A673 (cell line): ENCODE measurements around the gene ZFYVE9. TPM values are rescaled to one million over a fixed set of nuclear protein-coding genes. Genes with fewer than 3 reads are reported as not detected.

Source experiments
- BruUV-seq: library from RNA; stranded (reverse); fragments of 400-500 nt; replicated peaks from 2 replicates; lab custom pipeline; 2021; lab: Mats Ljungman, UMichigan
- CTCF ChIA-PET: fragments of 300-600 bp; sonication (Branson Sonifier 250); formaldehyde crosslinking; loops from one replicate; lab custom pipeline; 2022; ENCODE audit warnings: antibody characterized with exemption; lab: Charles Lee
- POLR2A ChIA-PET: fragments of 300-600 bp; sonication (Branson Sonifier 250); formaldehyde crosslinking; loops from one replicate; lab custom pipeline; 2022; ENCODE audit warnings: antibody characterized with exemption; ENCODE audit not compliant: low non-redundant PET; lab: Charles Lee
- DNase-seq: peaks from one replicate; pipeline ENCODE4 v3.0.0-alpha.2; 2015; ENCODE audit warnings: low spot score
- H3K27ac ChIP-seq: fragments of 200-600 bp; sonication (generic); 2 replicates; pipeline ENCODE4 v1.5.1; 2016; ENCODE audit warnings: mixed run types, low read depth, mild to moderate bottlenecking, mixed read lengths, antibody characterized with exemption, low read length; ENCODE audit not compliant: poor library complexity, severe bottlenecking
- H3K27me3 ChIP-seq: fragments of 200-600 bp; sonication (generic); replicated peaks from 2 replicates; pipeline ENCODE4 v1.6.1; 2017; ENCODE audit warnings: mixed run types, low read depth, mild to moderate bottlenecking, mixed read lengths, antibody characterized with exemption, low read length; ENCODE audit not compliant: insufficient read depth, poor library complexity
- H3K36me3 ChIP-seq: fragments of 200-600 bp; sonication (generic); 2 replicates; pipeline ENCODE4 v1.6.1; 2016; ENCODE audit warnings: mixed run types, mild to moderate bottlenecking, mixed read lengths, antibody characterized with exemption, low read length; ENCODE audit not compliant: insufficient read depth, poor library complexity, severe bottlenecking
- H3K4me1 ChIP-seq: fragments of 200-600 bp; sonication (generic); 2 replicates; pipeline ENCODE4 v1.6.1; 2017; ENCODE audit warnings: mixed run types, mild to moderate bottlenecking, mixed read lengths, antibody characterized with exemption, low read length; ENCODE audit not compliant: insufficient read depth, poor library complexity, severe bottlenecking
- H3K4me3 ChIP-seq: fragments of 200-600 bp; sonication (generic); 2 replicates; pipeline ENCODE4 v1.5.1; 2016; ENCODE audit warnings: low read depth, mixed run types, mild to moderate bottlenecking, mixed read lengths, low read length; ENCODE audit not compliant: poor library complexity, severe bottlenecking
- H3K9me3 ChIP-seq: fragments of 200-600 bp; sonication (generic); 2 replicates; pipeline ENCODE4 v1.6.1; 2016; ENCODE audit warnings: mixed run types, low read depth, mild to moderate bottlenecking, mixed read lengths, antibody characterized with exemption, low read length; ENCODE audit not compliant: poor library complexity, severe bottlenecking
- CTCF ChIP-seq: fragments of 300-800, 200-600 bp; sonication (generic); conservative IDR thresholded peaks from 2 replicates; pipeline ENCODE4 v1.5.1; 2017; ENCODE audit warnings: low read depth, mild to moderate bottlenecking, antibody characterized with exemption, low read length, moderate library complexity, mixed read lengths
- EZH2 ChIP-seq: fragments of 200-600 bp; sonication (generic); IDR thresholded peaks from 2 replicates; pipeline ENCODE4 v1.6.1; 2017; ENCODE audit warnings: borderline replicate concordance, low read depth, mild to moderate bottlenecking, mixed read lengths, antibody characterized with exemption, low read length; ENCODE audit not compliant: poor library complexity, severe bottlenecking
- intact Hi-C: fragments of 100-400 bp; cut with micrococcal nuclease; formaldehyde crosslinking; loops from one replicate; pipeline ENCODE4 v1.10.0; 2022; ENCODE audit not compliant: unreplicated experiment
- total RNA-seq: library from RNA; stranded (reverse); gene quantifications from 2 replicates; pipeline ENCODE4 v1.2.3, GENCODE V29; 2021

The ZFYVE9 gene
- total RNA-seq, 1 experiment from 2014 or later = 19.6 TPM

GRCh38 chr1:52365071-52365745, 223.3 kb downstream of the ZFYVE9 start:
- Histone ChIP-seq H3K27ac (peak overlapping the region; percentile 91), H3K4me3 (peak overlapping the region; percentile 92), H3K36me3 (peaks cover 25% of the 10 kb centered on the region), H3K4me1 (peaks cover 12% of the 10 kb centered on the region), H3K27me3 (no peaks in the 10 kb centered on the region), H3K9me3 (no peaks in the 10 kb centered on the region)
- CTCF ChIA-PET = no interaction called here
- peak; percentile 45 for DNase-seq
- no TSS peak for BruUV-seq
- POLR2A ChIA-PET = interaction anchor here (0.6 kb wide), 1 partner anchor 276 kb away, joined by 3 read pairs; no protein-coding TSS in a partner anchor
- no peak for TF ChIP-seq CTCF
- TF ChIP-seq EZH2 = no peak
- intact Hi-C loops = loop anchor here (5.0 to 10.0 kb wide), 2 partner anchors 223 to 320 kb away; partner anchors contain the start of gene ZFYVE9

- H3K27me3 ChIP-seq = no peaks in the 10 kb centered on the region
- H3K4me3 ChIP-seq = peak within 1 kb of the TSS; percentile 92
- peaks cover 12% of the 10 kb centered on the region for H3K4me1 ChIP-seq
- DNase-seq = peak; percentile 99
- no peak for TF ChIP-seq EZH2
- no peak; the same call in 1 of the 2 replicates for TF ChIP-seq CTCF
- peak within 1 kb of the TSS; percentile 91 for H3K27ac ChIP-seq
- H3K9me3 ChIP-seq = no peaks in the 10 kb centered on the region
- BruUV-seq = no TSS peak
- CTCF ChIA-PET = no interaction called here
- POLR2A ChIA-PET = interaction anchor here (0.5 to 0.6 kb wide), 2 partner anchors 277 to 412 kb away, joined by 3 read pairs; no protein-coding TSS in a partner anchor
- peaks cover 20% of the 10 kb centered on the region for H3K36me3 ChIP-seq
- intact Hi-C loops = loop anchor here (5.0 to 10.0 kb wide), 2 partner anchors 224 to 319 kb away; partner anchors contain the start of gene ZFYVE9
Measured at GRCh38 chr1:52365746-52366516, 224.0 kb downstream of the ZFYVE9 start, which contains the start of gene CC2D1B. Gene CC2D1B (minus strand): TSS chr1:52366205. CDS start chr1:52364620, 1,585 bp downstream.

- no peak for DNase-seq
- Histone ChIP-seq H3K4me3 (peak overlapping the region; percentile 92), H3K27me3 (no peaks in the 10 kb centered on the region), H3K9me3 (no peaks in the 10 kb centered on the region), H3K27ac (peak overlapping the region; percentile 91), H3K4me1 (peaks cover 12% of the 10 kb centered on the region), H3K36me3 (peaks cover 18% of the 10 kb centered on the region)
- no TSS peak for BruUV-seq
- TF ChIP-seq EZH2 (no peak), CTCF (no peak)
- CTCF ChIA-PET = no interaction called here
- intact Hi-C loops = loop anchor here (5.0 to 10.0 kb wide), 2 partner anchors 224 to 318 kb away; partner anchors contain the start of gene ZFYVE9
- POLR2A ChIA-PET = interaction anchor here (0.5 kb wide), 1 partner anchor 411 kb away, joined by 3 read pairs; no protein-coding TSS in a partner anchor
Measured at GRCh38 chr1:52366517-52366827, 224.6 kb downstream of the ZFYVE9 start.
